Panc1 (cell line): ENCODE data around the gene CTR9.

ENCODE experiments used
- CTCF ChIP-seq: fragments of 450-650 bp; IDR thresholded peaks from 2 replicates; pipeline ENCODE4 v1.5.1; 2017; ENCODE audit warnings: mild to moderate bottlenecking
- POLR2AphosphoS5 ChIP-seq: IDR thresholded peaks from 2 replicates; pipeline ENCODE4 v1.6.1; 2012; ENCODE audit warnings: mild to moderate bottlenecking, low read depth, low read length, moderate library complexity
- SIN3A ChIP-seq: IDR thresholded peaks from 2 replicates; pipeline ENCODE4 v1.6.1; 2012; ENCODE audit warnings: low read depth, mild to moderate bottlenecking, low read length, moderate library complexity, borderline replicate concordance; ENCODE audit not compliant: insufficient read depth
- TF ChIP-seq, protein P1 (sequence below), 2 experiments: IDR thresholded peaks; 2 replicates each; pipeline ENCODE4 v1.6.1; 2011 to 2012; ENCODE audit warnings: low read depth in 2 of 2, control low read depth in 1 of 2, low read length in 1 of 2, mild to moderate bottlenecking in 1 of 2, moderate library complexity in 1 of 2; ENCODE audit not compliant: insufficient read depth in 1 of 2

DNA sequence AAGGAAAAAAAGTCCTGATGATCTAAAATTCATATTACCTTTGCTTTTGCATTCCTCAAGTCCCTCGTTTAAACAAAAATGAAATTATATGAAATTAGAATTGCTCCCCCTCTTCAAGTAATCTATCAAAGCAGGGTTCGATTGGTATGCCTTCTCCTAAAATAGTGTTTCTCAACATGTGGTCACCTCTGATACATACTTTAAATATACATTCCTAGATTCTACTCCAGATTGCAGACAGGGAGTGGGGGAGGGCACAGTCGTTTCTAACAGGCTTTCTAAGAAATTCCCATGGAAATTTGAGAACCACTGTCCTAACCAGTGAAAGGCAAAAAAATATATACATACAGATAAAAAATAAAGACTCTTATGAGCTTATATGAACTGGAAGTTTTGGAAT, 34.9 kb upstream of the CTR9 start:
- no peak for TF ChIP-seq POLR2AphosphoS5
- TF ChIP-seq CTCF = no peak
- no peak for TF ChIP-seq SIN3A
- TF ChIP-seq, protein P1, sequence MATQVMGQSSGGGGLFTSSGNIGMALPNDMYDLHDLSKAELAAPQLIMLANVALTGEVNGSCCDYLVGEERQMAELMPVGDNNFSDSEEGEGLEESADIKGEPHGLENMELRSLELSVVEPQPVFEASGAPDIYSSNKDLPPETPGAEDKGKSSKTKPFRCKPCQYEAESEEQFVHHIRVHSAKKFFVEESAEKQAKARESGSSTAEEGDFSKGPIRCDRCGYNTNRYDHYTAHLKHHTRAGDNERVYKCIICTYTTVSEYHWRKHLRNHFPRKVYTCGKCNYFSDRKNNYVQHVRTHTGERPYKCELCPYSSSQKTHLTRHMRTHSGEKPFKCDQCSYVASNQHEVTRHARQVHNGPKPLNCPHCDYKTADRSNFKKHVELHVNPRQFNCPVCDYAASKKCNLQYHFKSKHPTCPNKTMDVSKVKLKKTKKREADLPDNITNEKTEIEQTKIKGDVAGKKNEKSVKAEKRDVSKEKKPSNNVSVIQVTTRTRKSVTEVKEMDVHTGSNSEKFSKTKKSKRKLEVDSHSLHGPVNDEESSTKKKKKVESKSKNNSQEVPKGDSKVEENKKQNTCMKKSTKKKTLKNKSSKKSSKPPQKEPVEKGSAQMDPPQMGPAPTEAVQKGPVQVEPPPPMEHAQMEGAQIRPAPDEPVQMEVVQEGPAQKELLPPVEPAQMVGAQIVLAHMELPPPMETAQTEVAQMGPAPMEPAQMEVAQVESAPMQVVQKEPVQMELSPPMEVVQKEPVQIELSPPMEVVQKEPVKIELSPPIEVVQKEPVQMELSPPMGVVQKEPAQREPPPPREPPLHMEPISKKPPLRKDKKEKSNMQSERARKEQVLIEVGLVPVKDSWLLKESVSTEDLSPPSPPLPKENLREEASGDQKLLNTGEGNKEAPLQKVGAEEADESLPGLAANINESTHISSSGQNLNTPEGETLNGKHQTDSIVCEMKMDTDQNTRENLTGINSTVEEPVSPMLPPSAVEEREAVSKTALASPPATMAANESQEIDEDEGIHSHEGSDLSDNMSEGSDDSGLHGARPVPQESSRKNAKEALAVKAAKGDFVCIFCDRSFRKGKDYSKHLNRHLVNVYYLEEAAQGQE (IDR thresholded peaks at IDR 0.05; ENCODE audit: insufficient read depth in 1 of 2, low read depth in 2 of 2, low read length in 1 of 2) = no peak
